Erythroblast (primary cell): Measurements from ENCODE around the gene SLC38A4.

Experiments
- DNase-seq, 2 experiments: peaks; one replicate each; lab custom pipeline; 2025; lab: John Stamatoyannopoulos, UW
- GATA1 ChIP-seq: IDR thresholded peaks from 2 replicates; pipeline ENCODE4 v1.6.1; 2011; ENCODE audit warnings: low read depth, mild to moderate bottlenecking, control low read depth, low read length, moderate library complexity
- POLR2A ChIP-seq: IDR thresholded peaks from 2 replicates; pipeline ENCODE4 v1.6.1; 2011; ENCODE audit warnings: mild to moderate bottlenecking, low read length

Gene SLC38A4

GRCh38 chr12:46798056-46798455 is 27.7 kb downstream of the SLC38A4 start:
- DNase-seq = no peak
- TF ChIP-seq POLR2A = no peak
- no peak for TF ChIP-seq GATA1

GRCh38 chr12:46795988-46796387 is 29.8 kb downstream of the SLC38A4 start:
- no peak for TF ChIP-seq GATA1
- TF ChIP-seq POLR2A = no peak
- DNase-seq = no peak

- TF ChIP-seq POLR2A (no peak), GATA1 (no peak)
- no peak for DNase-seq
Observed at GRCh38 chr12:46794593-46795190, 31.1 kb downstream of the SLC38A4 start.

GRCh38 chr12:46792925-46793324 is 32.9 kb downstream of the SLC38A4 start:
- TF ChIP-seq GATA1 (no peak), POLR2A (no peak)
- DNase-seq = no peak

GRCh38 chr12:46790066-46790465 is 35.7 kb downstream of the SLC38A4 start:
- TF ChIP-seq POLR2A = no peak
- TF ChIP-seq GATA1 = no peak
- no peak for DNase-seq

GRCh38 chr12:46788072-46788887 is 37.5 kb downstream of the SLC38A4 start:
- DNase-seq = no peak
- TF ChIP-seq POLR2A (no peak), GATA1 (no peak)

- TF ChIP-seq GATA1 (no peak), POLR2A (no peak)
- DNase-seq = no peak
Observed at GRCh38 chr12:46787496-46788055, 38.2 kb downstream of the SLC38A4 start.

- TF ChIP-seq GATA1 (no peak), POLR2A (no peak)
Observed at GRCh38 chr12:46786774-46787173, 39.0 kb downstream of the SLC38A4 start.

GRCh38 chr12:46785382-46785781 is 40.4 kb downstream of the SLC38A4 start:
- TF ChIP-seq POLR2A (no peak), GATA1 (no peak)
- DNase-seq = no peak

More at GRCh38 chr12:46786774-46787173, 39.0 kb downstream of the SLC38A4 start:
- DNase-seq = no peak

- DNase-seq = no peak
- no peak for TF ChIP-seq GATA1
- TF ChIP-seq POLR2A = no peak
Observed at GRCh38 chr12:46783871-46784270, 41.9 kb downstream of the SLC38A4 start.

GRCh38 chr12:46779879-46780278 is 45.9 kb downstream of the SLC38A4 start:
- DNase-seq = no peak
- TF ChIP-seq POLR2A (no peak), GATA1 (no peak)

GRCh38 chr12:46779063-46779462 is 46.7 kb downstream of the SLC38A4 start:
- no peak for TF ChIP-seq GATA1
- no peak for TF ChIP-seq POLR2A
- DNase-seq = no peak

GRCh38 chr12:46778415-46778814 is 47.4 kb downstream of the SLC38A4 start:
- no peak for DNase-seq
- TF ChIP-seq GATA1 = no peak
- TF ChIP-seq POLR2A = no peak

- no peak for DNase-seq
- TF ChIP-seq POLR2A = no peak
- no peak for TF ChIP-seq GATA1
Observed at GRCh38 chr12:46777587-46777986, 48.2 kb downstream of the SLC38A4 start.
